Activated naive CD4-positive, alpha-beta T cell treated with anti-CD3 and anti-CD28 coated beads, Interleukin-2, amount 50 U/mL, for 72 hours (primary cell): Measurements from ENCODE around the gene ZNF790. TPM values are rescaled to one million over a fixed set of nuclear protein-coding genes. Genes with fewer than 3 reads are reported as not detected.

Source experiments
- ATAC-seq, 2 donors: fragments of 150-1000 bp; cut with Tn5 transposase; 2 replicates each; pipeline ENCODE4 v1.10.0; 2021; ENCODE audit warnings: mild to moderate bottlenecking in 2 of 2, moderate library complexity in 2 of 2
- DNase-seq, 2 donors: peaks; one replicate each; pipeline ENCODE4 v3.0.0; 2021 to 2022; ENCODE audit warnings: low spot score in 2 of 2
- H3K27ac Mint-ChIP-seq, 2 donors: one replicate each; pipeline ENCODE4 v1.8.0; 2022; ENCODE audit warnings: mild to moderate bottlenecking in 2 of 2, mixed read lengths in 2 of 2
- H3K36me3 Mint-ChIP-seq, 2 donors: one replicate each; pipeline ENCODE4 v1.8.0; 2022; ENCODE audit warnings: mixed read lengths in 2 of 2
- H3K9me3 Mint-ChIP-seq, 2 donors: one replicate each; pipeline ENCODE4 v1.8.0; 2022; ENCODE audit warnings: mixed read lengths in 2 of 2
- total RNA-seq, 2 donors: library from RNA; stranded (reverse); gene quantifications; one replicate each; pipeline ENCODE4 v1.2.3, GENCODE V29; 2022

Gene ZNF790
- total RNA-seq, result 1 to 10 TPM; 4.6 to 8.0 TPM

- DNase-seq (peak; percentile 77 to 85), ATAC-seq (peak; percentile 97 to 98)
- Mint-ChIP-seq H3K36me3 (peaks cover 47 to 50% of the 10 kb centered on the region in 2 donors), H3K27ac (no peak within 1 kb of the TSS), H3K9me3 (peaks cover 8 to 34% of the 10 kb centered on the region in 2 donors)
Observed at GRCh38 chr19:36837906-36838783, at the start of gene ZNF790. Gene ZNF790 (minus strand): TSS chr19:36838387. CDS start chr19:36825619, 12,768 bp downstream.

GRCh38 chr19:36876993-36877938, 39.1 kb upstream of the ZNF790 start:
- ATAC-seq (peak in 1 of 2 donors; percentile 33), DNase-seq (no peak)
- Mint-ChIP-seq H3K27ac (no peak overlapping the region), H3K36me3 (peaks cover 62 to 67% of the 10 kb centered on the region in 2 donors), H3K9me3 (peaks cover 45 to 46% of the 10 kb centered on the region in 2 donors)

GRCh38 chr19:36851898-36852297, 13.7 kb upstream of the ZNF790 start:
- Mint-ChIP-seq H3K36me3 (peaks cover 21 to 26% of the 10 kb centered on the region in 2 donors), H3K9me3 (peaks cover 18 to 29% of the 10 kb centered on the region in 2 donors), H3K27ac (no peak overlapping the region)
- DNase-seq (no peak), ATAC-seq (no peak)

GRCh38 chr19:36850559-36851442, 12.6 kb upstream of the ZNF790 start, which contains the start of gene ZNF345:
Gene ZNF345 (plus strand): TSS chr19:36850876. CDS start chr19:36876831, 25,955 bp downstream.
- ATAC-seq (peak; percentile 86 to 87), DNase-seq (peak; percentile 76 to 88)
- H3K9me3 Mint-ChIP-seq, result peaks cover 14 to 23% of the 10 kb centered on the region in 2 donors
- H3K27ac Mint-ChIP-seq, result no peak within 1 kb of the TSS
- peaks cover 21 to 23% of the 10 kb centered on the region in 2 donors for H3K36me3 Mint-ChIP-seq

GRCh38 chr19:36849701-36850558, 11.7 kb upstream of the ZNF790 start:
- H3K27ac Mint-ChIP-seq, result no peak overlapping the region

GRCh38 chr19:36847968-36848367, 9.8 kb upstream of the ZNF790 start:
- Mint-ChIP-seq H3K27ac (no peak overlapping the region), H3K36me3 (peaks cover 27 to 42% of the 10 kb centered on the region in 2 donors), H3K9me3 (peaks cover 8 to 16% of the 10 kb centered on the region in 2 donors)
- ATAC-seq, result no peak
- no peak for DNase-seq

More at GRCh38 chr19:36849701-36850558, 11.7 kb upstream of the ZNF790 start:
- peak; percentile 89 to 91 for ATAC-seq
- peaks cover 16 to 25% of the 10 kb centered on the region in 2 donors for H3K9me3 Mint-ChIP-seq
- peaks cover 24 to 27% of the 10 kb centered on the region in 2 donors for H3K36me3 Mint-ChIP-seq
- DNase-seq, result peak; percentile 84 to 85

- no peak for ATAC-seq
- no peak overlapping the region for H3K27ac Mint-ChIP-seq
- H3K9me3 Mint-ChIP-seq, result peaks cover 4 to 29% of the 10 kb centered on the region in 2 donors
- DNase-seq, result no peak
- peaks cover 46 to 48% of the 10 kb centered on the region in 2 donors for H3K36me3 Mint-ChIP-seq
Observed at GRCh38 chr19:36838784-36839324, 667 bp upstream of the ZNF790 start.

GRCh38 chr19:36837176-36837905, 846 bp downstream of the ZNF790 start:
- peak in 1 of 2 donors; percentile 10 for ATAC-seq
- no peak for DNase-seq
- no peak overlapping the region for H3K27ac Mint-ChIP-seq
- H3K9me3 Mint-ChIP-seq, result peaks cover 13 to 34% of the 10 kb centered on the region in 2 donors
- peaks cover 49 to 52% of the 10 kb centered on the region in 2 donors for H3K36me3 Mint-ChIP-seq

- Mint-ChIP-seq H3K9me3 (peaks cover 31 to 34% of the 10 kb centered on the region in 2 donors), H3K27ac (no peak overlapping the region), H3K36me3 (peaks cover 61 to 66% of the 10 kb centered on the region in 2 donors)
- DNase-seq (no peak), ATAC-seq (no peak)
Observed at GRCh38 chr19:36833430-36833829, 4.8 kb downstream of the ZNF790 start.

- peaks cover 37 to 44% of the 10 kb centered on the region in 2 donors for H3K9me3 Mint-ChIP-seq
- DNase-seq, result no peak
- no peak for ATAC-seq
- H3K36me3 Mint-ChIP-seq, result peaks cover 78 to 93% of the 10 kb centered on the region in 2 donors
- no peak overlapping the region for H3K27ac Mint-ChIP-seq
Observed at GRCh38 chr19:36821758-36822157, 16.4 kb downstream of the ZNF790 start.

- DNase-seq (no peak), ATAC-seq (no peak)
- peaks cover 63 to 87% of the 10 kb centered on the region in 2 donors for H3K36me3 Mint-ChIP-seq
- H3K27ac Mint-ChIP-seq, result no peak overlapping the region
- peaks cover 22 to 29% of the 10 kb centered on the region in 2 donors for H3K9me3 Mint-ChIP-seq
Observed at GRCh38 chr19:36819130-36819630, 19.0 kb downstream of the ZNF790 start.

GRCh38 chr19:36807029-36807428, 31.2 kb downstream of the ZNF790 start:
- DNase-seq (no peak), ATAC-seq (no peak)
- H3K9me3 Mint-ChIP-seq, result peaks cover 36 to 40% of the 10 kb centered on the region in 2 donors
- H3K36me3 Mint-ChIP-seq, result peaks cover 64 to 67% of the 10 kb centered on the region in 2 donors
- H3K27ac Mint-ChIP-seq, result no peak overlapping the region

GRCh38 chr19:36805364-36805763, 32.8 kb downstream of the ZNF790 start:
- H3K9me3 Mint-ChIP-seq, result peaks cover 30 to 32% of the 10 kb centered on the region in 2 donors
- DNase-seq (no peak), ATAC-seq (no peak)
- peaks cover 63 to 66% of the 10 kb centered on the region in 2 donors for H3K36me3 Mint-ChIP-seq
- no peak overlapping the region for H3K27ac Mint-ChIP-seq

- peaks cover 26 to 28% of the 10 kb centered on the region in 2 donors for H3K9me3 Mint-ChIP-seq
Observed at GRCh38 chr19:36797786-36798108, 40.4 kb downstream of the ZNF790 start.

More at GRCh38 chr19:36797786-36798108, 40.4 kb downstream of the ZNF790 start:
- ATAC-seq (no peak), DNase-seq (no peak)
- Mint-ChIP-seq H3K36me3 (peaks cover 48 to 65% of the 10 kb centered on the region in 2 donors), H3K27ac (peak overlapping the region; percentile 74 to 84)
